MV-4-11 (cell line): Measurements from ENCODE around the gene SZRD1.

Experiments
- DNase-seq: peaks from one replicate; lab custom pipeline; 2025; lab: John Stamatoyannopoulos, UW

Gene SZRD1

DNA sequence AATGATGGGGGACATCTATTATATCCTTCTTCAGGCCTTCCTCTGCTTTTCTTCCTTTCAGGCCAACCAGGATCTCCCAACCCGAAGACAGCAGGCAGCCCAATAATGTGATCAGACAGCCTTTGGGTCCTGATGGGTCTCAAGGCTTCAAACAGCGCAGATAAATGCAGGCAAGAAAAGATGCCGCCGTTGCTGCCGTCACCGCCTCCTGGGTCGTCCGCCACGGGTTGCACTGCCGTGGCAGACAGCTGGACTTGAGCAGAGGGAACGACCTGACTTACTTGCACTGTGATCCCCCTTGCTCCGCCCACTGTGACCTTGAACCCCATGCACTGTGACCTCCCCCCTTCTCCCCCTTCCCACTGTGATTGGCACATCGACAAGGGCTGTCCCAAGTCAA, 27.9 kb downstream of the SZRD1 start:
- DNase-seq = no peak

GRCh38 chr1:16396591-16396990, 29.5 kb downstream of the SZRD1 start:
- no peak for DNase-seq

DNA sequence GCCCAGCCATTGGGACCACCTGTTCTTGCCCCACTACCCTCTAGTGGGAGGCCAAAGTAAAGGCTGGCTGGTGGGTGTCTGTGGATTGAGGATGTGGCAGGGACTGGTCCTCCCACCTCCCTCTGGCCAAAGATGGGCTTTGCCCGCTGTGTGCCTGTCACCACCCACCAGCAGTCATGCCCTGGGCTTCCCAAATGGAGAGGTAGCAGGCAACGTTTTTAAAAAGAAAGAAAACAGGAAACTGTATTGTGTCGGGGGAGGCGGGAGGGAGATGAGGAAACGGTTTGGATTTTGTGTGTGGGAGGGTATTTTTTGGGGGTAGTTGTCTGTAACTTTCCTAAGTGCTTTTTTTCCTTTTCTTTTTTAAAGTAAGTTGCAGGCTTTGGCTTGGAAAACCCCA, 30.1 kb downstream of the SZRD1 start:
- no peak for DNase-seq

- DNase-seq = no peak
These were observed 31.4 kb downstream of the SZRD1 start for GRCh38 chr1:16398371-16398953.

DNA sequence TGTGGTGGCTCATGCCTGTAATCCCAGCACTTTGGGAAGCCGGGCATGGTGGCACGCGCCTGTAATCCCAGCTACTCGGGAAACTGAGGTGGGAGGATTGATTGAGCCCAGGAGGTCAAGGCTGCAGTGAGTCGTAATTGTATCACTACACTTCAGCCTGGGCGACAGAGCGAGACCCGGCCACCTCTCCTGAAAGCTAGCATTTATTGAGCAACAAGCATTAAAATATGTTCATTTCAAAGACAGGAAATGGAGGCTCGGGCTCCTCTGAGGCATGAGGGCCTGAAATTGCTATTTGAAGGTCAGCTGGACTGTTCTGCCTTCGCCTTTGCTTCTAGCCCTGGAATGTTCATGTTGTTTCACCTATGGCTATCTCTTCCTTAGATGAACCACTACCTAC, 35.7 kb downstream of the SZRD1 start:
- peak; percentile 11 for DNase-seq

GRCh38 chr1:16405441-16405840, 38.4 kb downstream of the SZRD1 start:
- DNase-seq = no peak

- no peak for DNase-seq
These were observed 39.8 kb downstream of the SZRD1 start for GRCh38 chr1:16406868-16407267.

DNA sequence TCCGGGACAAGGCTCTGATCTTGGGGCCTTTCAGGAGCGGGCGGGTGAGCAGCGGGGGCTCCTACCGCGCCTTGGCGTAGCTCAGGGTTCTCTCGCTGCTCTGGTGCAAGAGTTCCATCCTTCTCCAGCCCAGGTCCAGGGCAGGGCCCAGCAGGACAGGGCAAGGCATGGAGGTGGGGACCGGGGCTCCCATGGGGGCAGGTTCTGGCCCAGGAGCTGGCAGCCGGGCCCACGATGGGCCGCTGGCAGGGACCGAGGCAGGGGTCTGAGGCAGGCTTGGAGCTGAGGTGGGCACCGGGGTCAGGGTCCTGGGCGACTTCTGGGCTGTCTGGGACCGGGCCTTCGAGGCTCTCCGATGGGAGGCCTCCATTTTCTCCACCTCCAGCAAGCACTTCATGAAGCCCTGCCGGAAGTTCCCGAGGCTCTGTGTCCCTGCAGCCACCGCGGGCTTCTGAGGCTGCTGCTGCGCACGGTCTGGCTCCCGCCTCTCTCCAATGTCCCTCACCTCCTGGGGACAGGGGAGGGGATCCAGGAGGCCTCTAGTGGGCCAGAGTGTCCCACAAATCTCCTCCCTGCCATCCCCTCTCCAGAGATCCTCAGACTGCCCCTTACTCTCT, 42.6 kb downstream of the SZRD1 start:
- DNase-seq = no peak

GRCh38 chr1:16410803-16411202, 43.8 kb downstream of the SZRD1 start:
- DNase-seq = no peak

- no peak for DNase-seq
These were observed 46.1 kb downstream of the SZRD1 start for GRCh38 chr1:16413191-16413590.

DNA sequence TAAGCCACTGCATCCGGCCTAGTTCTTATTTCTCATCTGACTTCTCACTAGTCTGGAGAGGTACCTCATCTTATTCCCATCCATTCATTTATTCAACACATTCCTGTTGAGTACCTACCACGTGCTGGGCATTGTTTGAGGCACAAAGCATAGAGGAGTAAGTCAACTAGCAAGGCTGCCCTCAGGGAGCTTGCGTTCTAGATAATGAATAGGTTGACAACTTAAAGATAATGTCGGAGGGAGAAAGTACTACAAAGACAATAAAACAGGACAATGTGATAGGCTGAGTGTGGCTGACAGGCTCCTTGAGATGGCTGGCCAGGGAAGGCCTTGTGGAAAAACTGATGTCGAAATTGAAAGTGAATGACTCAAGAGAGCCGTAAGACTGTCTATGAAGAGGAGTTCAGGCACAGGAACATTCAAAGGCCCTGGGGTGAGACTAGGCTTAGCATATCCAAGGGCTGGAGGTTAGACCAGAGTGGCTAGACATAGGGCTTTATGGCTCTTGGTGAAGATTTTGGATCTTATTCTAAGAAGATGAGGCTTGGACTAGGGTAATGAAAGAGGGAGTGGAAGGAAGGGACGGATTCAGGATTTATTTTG, 51.9 kb downstream of the SZRD1 start:
- peak; percentile 47 for DNase-seq

DNA sequence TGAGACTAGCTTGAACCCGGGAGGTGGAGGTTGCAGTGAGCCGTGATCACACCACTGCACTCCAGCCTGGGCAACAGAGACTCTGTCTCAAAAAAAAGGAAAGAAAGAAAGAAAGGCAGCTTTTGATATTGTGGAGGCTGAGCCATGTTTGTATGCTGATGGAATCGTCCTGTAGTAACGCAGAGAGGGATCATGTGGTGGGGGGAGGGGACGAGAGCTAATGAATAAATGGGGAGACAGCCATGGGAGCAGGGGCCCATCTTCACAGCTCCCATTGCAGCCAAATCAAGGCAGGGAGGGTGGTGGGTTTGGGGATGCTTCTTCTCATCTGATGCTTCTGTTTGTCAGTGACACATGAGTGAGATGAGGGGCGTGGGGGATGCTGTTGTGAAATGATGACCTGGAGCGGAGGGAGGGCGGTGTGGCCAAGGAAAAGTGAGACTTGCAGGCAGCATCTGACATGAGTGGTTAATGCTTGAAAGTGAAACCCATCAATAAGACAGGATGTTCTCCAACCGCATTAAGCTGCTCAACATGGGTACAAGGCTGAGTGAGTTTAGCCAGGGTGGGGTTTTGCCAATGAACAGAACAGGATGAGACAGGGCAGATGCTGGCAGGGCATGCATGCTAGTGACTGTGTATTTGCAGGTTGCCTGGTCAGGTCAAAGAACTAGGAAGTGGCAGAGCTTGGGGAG, 53.5 kb downstream of the SZRD1 start:
- peak; percentile 82 for DNase-seq

- no peak for DNase-seq
These were observed 54.2 kb downstream of the SZRD1 start for GRCh38 chr1:16421201-16421600.

DNA sequence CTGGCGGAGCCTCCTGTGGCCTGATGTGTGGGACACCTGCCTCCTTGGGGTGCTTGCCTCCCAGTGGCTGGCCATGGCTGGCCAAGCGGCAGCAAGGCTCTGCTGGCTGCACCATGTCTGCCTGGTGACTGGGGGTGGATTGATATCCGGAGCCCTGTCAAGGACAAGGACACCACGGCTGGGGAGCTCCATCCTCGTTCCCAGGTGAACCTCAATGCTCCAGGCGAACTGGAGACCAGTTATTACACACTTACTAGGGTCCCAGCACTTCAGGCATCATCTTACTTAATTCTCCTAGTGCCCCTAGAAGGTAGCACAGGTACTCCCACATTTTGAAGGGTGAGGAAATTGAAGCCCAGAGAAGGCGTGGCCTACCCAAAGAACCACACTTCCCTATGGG, 55.0 kb downstream of the SZRD1 start:
- no peak for DNase-seq

- DNase-seq = no peak
These were observed 58.3 kb downstream of the SZRD1 start for GRCh38 chr1:16425125-16426025.

DNA sequence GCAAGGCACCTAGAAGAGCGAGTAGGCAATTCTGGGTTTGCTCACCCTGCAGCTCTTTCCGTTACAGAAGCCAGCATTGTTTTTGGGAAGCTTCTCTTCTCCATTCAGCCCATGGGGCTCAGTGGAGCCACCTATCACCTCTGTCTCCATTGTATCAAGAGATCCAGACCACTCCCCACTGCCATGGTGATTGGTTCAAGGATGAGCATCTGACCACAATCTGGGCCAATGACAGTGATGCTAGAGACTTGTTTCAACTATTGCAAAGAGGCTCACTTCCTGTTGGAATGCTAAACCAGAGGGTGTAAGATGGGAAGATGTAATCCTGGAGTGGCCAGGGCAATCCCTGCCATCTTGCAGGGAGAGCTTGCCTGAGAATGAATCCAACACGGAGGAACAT, 63.6 kb downstream of the SZRD1 start:
- peak; percentile 12 for DNase-seq

DNA sequence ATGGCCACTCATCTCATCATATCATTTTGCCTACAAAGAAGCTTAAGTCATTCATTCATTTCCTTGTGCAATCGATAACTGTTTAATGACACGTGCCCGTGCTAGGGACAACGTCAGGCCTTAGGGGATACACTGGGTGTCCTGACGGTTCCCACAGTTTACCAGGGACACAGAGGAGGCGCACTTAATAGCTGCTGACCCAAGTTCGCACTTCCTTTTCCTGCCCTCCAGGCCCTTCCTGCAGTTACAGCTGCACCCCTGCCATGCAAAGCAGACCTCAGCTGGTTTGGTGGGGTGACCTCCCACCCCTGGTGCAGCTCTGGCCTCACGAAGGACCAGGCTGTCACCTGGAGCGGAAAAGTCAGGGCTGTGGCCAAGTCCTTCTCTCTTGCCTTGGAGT, 66.0 kb downstream of the SZRD1 start:
- peak; percentile 71 for DNase-seq

DNA sequence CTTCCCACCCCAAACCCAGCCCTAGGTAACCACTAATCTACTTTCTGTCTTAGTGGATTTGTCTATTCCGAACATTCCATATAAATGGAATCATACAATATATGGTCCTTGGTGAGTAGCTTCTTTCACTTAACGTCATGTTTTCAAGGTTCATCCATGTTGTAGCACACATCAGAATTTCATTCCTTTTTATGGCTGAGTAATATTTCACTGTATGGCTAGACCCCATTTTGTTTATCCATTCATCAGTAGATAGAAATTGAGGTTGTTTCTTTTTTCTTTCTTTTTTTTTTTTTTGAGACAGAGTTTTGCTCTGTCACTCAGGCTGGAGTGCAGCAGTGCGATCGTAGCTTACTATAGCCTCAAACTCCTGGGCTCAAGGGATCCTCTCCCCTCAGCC, 67.0 kb downstream of the SZRD1 start:
- no peak for DNase-seq

DNA sequence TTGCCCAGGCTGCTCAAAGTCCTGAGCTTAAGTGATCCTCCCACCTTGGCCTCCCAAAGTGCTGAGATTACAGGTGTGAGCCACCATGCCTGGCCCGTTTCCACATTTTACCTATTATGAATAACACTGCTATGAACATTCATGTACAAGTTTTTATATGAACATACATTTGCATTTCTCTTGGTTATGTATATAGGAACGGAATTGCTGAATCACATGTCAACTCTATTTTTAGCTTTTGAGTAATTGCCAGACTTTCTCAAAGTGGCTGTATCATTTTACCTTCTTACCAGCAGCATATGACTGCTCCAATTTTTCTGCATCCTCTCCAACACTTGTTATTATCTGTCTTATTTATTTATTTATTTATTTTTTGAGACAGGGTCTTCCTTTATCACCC, 67.5 kb downstream of the SZRD1 start:
- no peak for DNase-seq

- no peak for DNase-seq
These were observed 70.0 kb downstream of the SZRD1 start, which contains the start of gene SPATA21 for GRCh38 chr1:16436946-16437474. TSS of gene SPATA21 (minus strand) at chr1:16437424. CDS start at chr1:16431371, 6,053 bp downstream.

DNA sequence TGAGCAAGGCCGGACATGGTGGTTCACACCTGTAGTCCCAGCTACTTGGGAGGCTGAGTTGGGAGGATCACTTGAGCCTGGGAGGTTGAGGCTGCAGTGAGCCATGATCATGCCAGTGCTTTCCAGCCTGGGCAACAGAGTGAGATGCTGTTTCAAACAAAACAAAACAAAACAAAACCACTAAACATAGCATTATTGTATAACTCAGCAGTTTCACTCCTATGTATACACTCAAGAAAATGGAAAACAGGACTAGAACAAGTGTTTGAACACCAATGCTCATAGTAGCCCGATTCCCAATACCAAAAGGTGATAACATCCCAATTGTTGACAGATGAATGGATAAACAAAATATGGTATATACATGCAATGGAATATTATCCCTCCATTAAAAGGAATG, 71.5 kb downstream of the SZRD1 start:
- DNase-seq = no peak

GRCh38 chr1:16438924-16439323, 71.9 kb downstream of the SZRD1 start:
- no peak for DNase-seq
